SU-DHL-6 (cell line): ENCODE data around the gene PLD5.

Source experiments
- H2AFZ ChIP-seq: fragments of 200-600 bp; sonication (generic); 2 replicates; pipeline ENCODE4 v1.6.1; 2014; ENCODE audit warnings: low read depth, mild to moderate bottlenecking, moderate library complexity, mixed read lengths, antibody characterized with exemption, low read length; ENCODE audit not compliant: severe bottlenecking
- H3F3A ChIP-seq: fragments of 200-600 bp; shearing (Covaris generic); 2 replicates; pipeline ENCODE4 v1.6.0; 2016; ENCODE audit warnings: antibody characterized with exemption, mild to moderate bottlenecking; ENCODE audit not compliant: insufficient read depth
- H3K27ac ChIP-seq: fragments of 200-600 bp; sonication (generic); 2 replicates; pipeline ENCODE4 v1.5.1; 2016; ENCODE audit warnings: low read depth, mild to moderate bottlenecking, low read length, moderate library complexity, mixed read lengths
- H3K27me3 ChIP-seq: fragments of 200-600 bp; sonication (generic), shearing (Covaris generic); 2 replicates; pipeline ENCODE4 v1.6.0; 2014; ENCODE audit warnings: mild to moderate bottlenecking, low read length
- H3K36me3 ChIP-seq: fragments of 200-600 bp; sonication (generic); 2 replicates; pipeline ENCODE4 v1.6.1; 2014; ENCODE audit warnings: mild to moderate bottlenecking, low read length, mixed read lengths
- H3K4me2 ChIP-seq: fragments of 300-600, 200-600 bp; shearing (Covaris generic), sonication (generic); 2 replicates; pipeline ENCODE4 v1.6.0; 2014; ENCODE audit warnings: low read length, low read depth, mild to moderate bottlenecking; ENCODE audit not compliant: poor library complexity, severe bottlenecking
- H3K4me3 ChIP-seq: fragments of 200-600 bp; sonication (generic); 2 replicates; pipeline ENCODE4 v1.5.1; 2014; ENCODE audit warnings: antibody characterized with exemption, low read length, mild to moderate bottlenecking, mixed read lengths; ENCODE audit not compliant: insufficient read depth, poor library complexity, severe bottlenecking
- H3K79me2 ChIP-seq: fragments of 200-600 bp; sonication (generic); 2 replicates; pipeline ENCODE4 v1.6.1; 2014; ENCODE audit warnings: mild to moderate bottlenecking, low read length, moderate library complexity; ENCODE audit not compliant: insufficient read depth
- H3K9ac ChIP-seq: fragments of 200-600 bp; sonication (generic); 2 replicates; pipeline ENCODE4 v1.7.0; 2014; ENCODE audit warnings: mild to moderate bottlenecking, low read length
- H3K9me2 ChIP-seq: fragments of 200-600 bp; sonication (generic); replicated peaks from 2 replicates; pipeline ENCODE4 v1.6.1; 2014; ENCODE audit warnings: low read length; ENCODE audit not compliant: insufficient read depth
- H3K9me3 ChIP-seq: fragments of 200-600 bp; sonication (generic); 2 replicates; pipeline ENCODE4 v1.6.1; 2014; ENCODE audit warnings: low read length, mixed read lengths; ENCODE audit not compliant: insufficient read depth
- H4K20me1 ChIP-seq: fragments of 200-600 bp; sonication (generic); 2 replicates; pipeline ENCODE4 v1.6.1; 2014; ENCODE audit warnings: low read depth, mild to moderate bottlenecking, antibody characterized with exemption, low read length, moderate library complexity, mixed read lengths
- CTCF ChIP-seq: fragments of 200-600 bp; sonication (generic); IDR thresholded peaks from one replicate; pipeline ENCODE4 v1.5.1; 2017; ENCODE audit warnings: antibody characterized with exemption, mild to moderate bottlenecking, low read length, moderate library complexity; ENCODE audit not compliant: insufficient read depth, poor library complexity, severe bottlenecking
- EZH2phosphoT487 ChIP-seq: fragments of 200-600 bp; sonication (generic), shearing (Covaris generic); conservative IDR thresholded peaks from 2 replicates; pipeline ENCODE4 v1.6.1; 2018; ENCODE audit warnings: mild to moderate bottlenecking, antibody characterized with exemption, low read length, moderate library complexity, mixed read lengths

The PLD5 gene

GRCh38 chr1:242455052-242455361 lies 69.5 kb downstream of the PLD5 start:
- Histone ChIP-seq H3K79me2 (no peaks in the 10 kb centered on the region), H3F3A (no peaks in the 10 kb centered on the region), H3K9ac (no peak overlapping the region), H3K27me3 (no peaks in the 10 kb centered on the region), H2AFZ (no peak overlapping the region), H3K36me3 (no peaks in the 10 kb centered on the region), H3K4me3 (no peak overlapping the region), H3K27ac (no peak overlapping the region), H3K9me2 (no peaks in the 10 kb centered on the region), H3K4me2 (no peak overlapping the region), H3K9me3 (no peaks in the 10 kb centered on the region), H4K20me1 (no peaks in the 10 kb centered on the region)
- no peak for TF ChIP-seq CTCF
- TF ChIP-seq EZH2phosphoT487 = no peak

- H2AFZ ChIP-seq = no peak overlapping the region
- no peaks in the 10 kb centered on the region for H3F3A ChIP-seq
- no peaks in the 10 kb centered on the region for H3K79me2 ChIP-seq
- no peaks in the 10 kb centered on the region for H4K20me1 ChIP-seq
- H3K9me3 ChIP-seq = no peaks in the 10 kb centered on the region
- no peaks in the 10 kb centered on the region for H3K36me3 ChIP-seq
- peak; percentile 50 for TF ChIP-seq CTCF
- TF ChIP-seq EZH2phosphoT487 = no peak
- no peaks in the 10 kb centered on the region for H3K9me2 ChIP-seq
- H3K4me3 ChIP-seq = no peak overlapping the region
- H3K27me3 ChIP-seq = no peaks in the 10 kb centered on the region
- no peak overlapping the region for H3K4me2 ChIP-seq
- H3K9ac ChIP-seq = no peak overlapping the region
- no peak overlapping the region for H3K27ac ChIP-seq
Observed at GRCh38 chr1:242454262-242455051, 70.0 kb downstream of the PLD5 start.

- no peak overlapping the region for H3K27ac ChIP-seq
- no peaks in the 10 kb centered on the region for H4K20me1 ChIP-seq
- H3K9me2 ChIP-seq = no peaks in the 10 kb centered on the region
- no peak overlapping the region for H3K4me3 ChIP-seq
- no peak overlapping the region for H3K9ac ChIP-seq
- no peak overlapping the region for H2AFZ ChIP-seq
- no peaks in the 10 kb centered on the region for H3F3A ChIP-seq
- H3K79me2 ChIP-seq = no peaks in the 10 kb centered on the region
- no peaks in the 10 kb centered on the region for H3K9me3 ChIP-seq
- H3K4me2 ChIP-seq = no peak overlapping the region
- no peaks in the 10 kb centered on the region for H3K27me3 ChIP-seq
- H3K36me3 ChIP-seq = no peaks in the 10 kb centered on the region
- TF ChIP-seq CTCF (no peak), EZH2phosphoT487 (no peak)
Observed at GRCh38 chr1:242452573-242452972, 71.9 kb downstream of the PLD5 start.
